Measurements from ENCODE around the gene KRT23. TPM values are rescaled to one million over a fixed set of nuclear protein-coding genes. Genes with fewer than 3 reads are reported as not detected.

The KRT23 gene
- total RNA-seq, 1 experiment from 2014 or later: not detected

- Histone ChIP-seq H3K27ac (ENCODE audit: low read length) (no peak overlapping the region), H3K27me3 (ENCODE audit: low read length) (no peaks in the 10 kb centered on the region), H3K9ac (ENCODE audit: low read length) (no peak overlapping the region), H2AFZ (ENCODE audit: low read length) (no peak overlapping the region), H3K4me3 (ENCODE audit: low read length) (no peak overlapping the region), H3K79me2 (ENCODE audit: low read length) (no peaks in the 10 kb centered on the region), H3K36me3 (ENCODE audit: insufficient read depth, low read length) (no peaks in the 10 kb centered on the region), H3K4me1 (ENCODE audit: low read length) (no peaks in the 10 kb centered on the region), H3K9me3 (ENCODE audit: low read length) (no peaks in the 10 kb centered on the region), H4K20me1 (ENCODE audit: insufficient read depth, low read depth, low read length) (no peaks in the 10 kb centered on the region), H3K9me2 (replicated peaks; ENCODE audit: insufficient read depth, low read length) (no peaks in the 10 kb centered on the region), H3K4me2 (ENCODE audit: low read depth, low read length, poor library complexity, severe bottlenecking) (no peak overlapping the region)
- DNase-seq: no peak
These were observed 53.7 kb downstream of the KRT23 start for GRCh38 chr17:40883626-40884334.

GRCh38 chr17:40883031-40883430 lies 54.4 kb downstream of the KRT23 start:
- Histone ChIP-seq H3K4me2 (ENCODE audit: low read depth, low read length, poor library complexity, severe bottlenecking) (no peak overlapping the region), H3K79me2 (ENCODE audit: low read length) (no peaks in the 10 kb centered on the region), H3K9ac (ENCODE audit: low read length) (no peak overlapping the region), H4K20me1 (ENCODE audit: insufficient read depth, low read depth, low read length) (no peaks in the 10 kb centered on the region), H3K27me3 (ENCODE audit: low read length) (no peaks in the 10 kb centered on the region), H3K9me2 (replicated peaks; ENCODE audit: insufficient read depth, low read length) (no peaks in the 10 kb centered on the region), H3K36me3 (ENCODE audit: insufficient read depth, low read length) (no peaks in the 10 kb centered on the region), H3K4me1 (ENCODE audit: low read length) (no peaks in the 10 kb centered on the region), H2AFZ (ENCODE audit: low read length) (no peak overlapping the region), H3K9me3 (ENCODE audit: low read length) (no peaks in the 10 kb centered on the region), H3K27ac (ENCODE audit: low read length) (no peak overlapping the region), H3K4me3 (ENCODE audit: low read length) (no peak overlapping the region)
- no peak for DNase-seq

- Histone ChIP-seq H3K4me2 (ENCODE audit: low read depth, low read length, poor library complexity, severe bottlenecking) (no peak overlapping the region), H3K9ac (ENCODE audit: low read length) (no peak overlapping the region), H3K79me2 (ENCODE audit: low read length) (no peaks in the 10 kb centered on the region), H3K4me1 (ENCODE audit: low read length) (no peaks in the 10 kb centered on the region), H2AFZ (ENCODE audit: low read length) (no peak overlapping the region), H4K20me1 (ENCODE audit: insufficient read depth, low read depth, low read length) (no peaks in the 10 kb centered on the region), H3K4me3 (ENCODE audit: low read length) (no peak overlapping the region), H3K9me3 (ENCODE audit: low read length) (no peaks in the 10 kb centered on the region), H3K36me3 (ENCODE audit: insufficient read depth, low read length) (no peaks in the 10 kb centered on the region), H3K27ac (ENCODE audit: low read length) (no peak overlapping the region), H3K9me2 (replicated peaks; ENCODE audit: insufficient read depth, low read length) (no peaks in the 10 kb centered on the region), H3K27me3 (ENCODE audit: low read length) (no peaks in the 10 kb centered on the region)
- no peak for DNase-seq
These were observed 58.4 kb downstream of the KRT23 start for GRCh38 chr17:40879026-40879425.

GRCh38 chr17:40878044-40878443 lies 59.4 kb downstream of the KRT23 start:
- H4K20me1 ChIP-seq (ENCODE audit: insufficient read depth, low read depth, low read length): no peaks in the 10 kb centered on the region
- no peaks in the 10 kb centered on the region for H3K4me1 ChIP-seq (ENCODE audit: low read length)
- no peaks in the 10 kb centered on the region for H3K27me3 ChIP-seq (ENCODE audit: low read length)
- H3K4me3 ChIP-seq (ENCODE audit: low read length): no peak overlapping the region
- no peak overlapping the region for H3K4me2 ChIP-seq (ENCODE audit: low read depth, low read length, poor library complexity, severe bottlenecking)
- no peak overlapping the region for H3K27ac ChIP-seq (ENCODE audit: low read length)
- no peak overlapping the region for H2AFZ ChIP-seq (ENCODE audit: low read length)
- H3K9ac ChIP-seq (ENCODE audit: low read length): no peak overlapping the region
- H3K9me2 ChIP-seq (replicated peaks; ENCODE audit: insufficient read depth, low read length): no peaks in the 10 kb centered on the region
- no peaks in the 10 kb centered on the region for H3K9me3 ChIP-seq (ENCODE audit: low read length)
- no peaks in the 10 kb centered on the region for H3K79me2 ChIP-seq (ENCODE audit: low read length)
- DNase-seq: no peak
- no peaks in the 10 kb centered on the region for H3K36me3 ChIP-seq (ENCODE audit: insufficient read depth, low read length)

GRCh38 chr17:40873801-40874200 lies 63.6 kb downstream of the KRT23 start:
- Histone ChIP-seq H3K9me2 (replicated peaks; ENCODE audit: insufficient read depth, low read length) (no peaks in the 10 kb centered on the region), H4K20me1 (ENCODE audit: insufficient read depth, low read depth, low read length) (no peaks in the 10 kb centered on the region), H3K4me1 (ENCODE audit: low read length) (no peaks in the 10 kb centered on the region), H3K36me3 (ENCODE audit: insufficient read depth, low read length) (no peaks in the 10 kb centered on the region), H3K9me3 (ENCODE audit: low read length) (no peaks in the 10 kb centered on the region), H3K27ac (ENCODE audit: low read length) (no peak overlapping the region), H3K79me2 (ENCODE audit: low read length) (no peaks in the 10 kb centered on the region), H3K27me3 (ENCODE audit: low read length) (no peaks in the 10 kb centered on the region), H2AFZ (ENCODE audit: low read length) (no peak overlapping the region), H3K4me2 (ENCODE audit: low read depth, low read length, poor library complexity, severe bottlenecking) (no peak overlapping the region), H3K9ac (ENCODE audit: low read length) (no peak overlapping the region), H3K4me3 (ENCODE audit: low read length) (no peak overlapping the region)
- DNase-seq: no peak

DNA sequence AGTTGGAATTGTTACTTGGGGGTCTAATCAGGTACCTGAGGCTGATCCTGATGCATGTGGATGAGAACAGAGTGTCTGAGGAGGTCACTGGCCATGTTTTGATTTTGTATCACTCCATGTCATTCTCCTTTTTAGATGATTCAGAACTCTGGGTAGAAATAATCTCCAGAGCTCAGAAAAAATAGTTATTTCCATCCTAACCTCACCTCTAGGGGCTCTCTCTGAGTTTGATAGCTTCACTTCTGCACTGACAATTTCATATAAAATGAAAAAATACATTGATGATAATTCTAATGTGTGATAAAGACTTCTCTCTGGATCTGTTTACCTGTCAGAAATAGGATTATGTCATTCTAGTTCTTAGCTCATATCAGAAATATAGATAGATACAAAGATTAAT lies 64.2 kb downstream of the KRT23 start:
- Histone ChIP-seq H4K20me1 (ENCODE audit: insufficient read depth, low read depth, low read length) (no peaks in the 10 kb centered on the region), H3K36me3 (ENCODE audit: insufficient read depth, low read length) (no peaks in the 10 kb centered on the region), H3K4me2 (ENCODE audit: low read depth, low read length, poor library complexity, severe bottlenecking) (no peak overlapping the region), H3K27me3 (ENCODE audit: low read length) (no peaks in the 10 kb centered on the region), H3K4me1 (ENCODE audit: low read length) (no peaks in the 10 kb centered on the region), H3K9ac (ENCODE audit: low read length) (no peak overlapping the region), H2AFZ (ENCODE audit: low read length) (no peak overlapping the region), H3K27ac (ENCODE audit: low read length) (no peak overlapping the region), H3K79me2 (ENCODE audit: low read length) (no peaks in the 10 kb centered on the region), H3K4me3 (ENCODE audit: low read length) (no peak overlapping the region), H3K9me3 (ENCODE audit: low read length) (no peaks in the 10 kb centered on the region), H3K9me2 (replicated peaks; ENCODE audit: insufficient read depth, low read length) (no peaks in the 10 kb centered on the region)
- no peak for DNase-seq

Other genes with a start within 250 kb of the KRT23 start
- not detected in 2 replicates for gene KRT24, start 233.9 kb downstream of the KRT23 start, total RNA-seq (2014; rRNA removed; shearing (Covaris generic); ENCODE audit: low replicate concordance)
- gene KRT25, start 182.3 kb downstream of the KRT23 start, total RNA-seq (2014; rRNA removed; shearing (Covaris generic); ENCODE audit: low replicate concordance): not detected in 2 replicates
- gene KRT26, start 165.4 kb downstream of the KRT23 start, total RNA-seq (2014; rRNA removed; shearing (Covaris generic); ENCODE audit: low replicate concordance): not detected in 2 replicates
- not detected in 2 replicates for gene KRT27, start 155.1 kb downstream of the KRT23 start, total RNA-seq (2014; rRNA removed; shearing (Covaris generic); ENCODE audit: low replicate concordance)
- not detected in 2 replicates for gene KRT28, start 137.7 kb downstream of the KRT23 start, total RNA-seq (2014; rRNA removed; shearing (Covaris generic); ENCODE audit: low replicate concordance)
- 14.9 and 21.6 TPM in 2 replicates for gene KRT10, start 115.0 kb downstream of the KRT23 start, total RNA-seq (2014; rRNA removed; shearing (Covaris generic); ENCODE audit: low replicate concordance)
- not detected in 2 replicates for gene KRT12, start 70.4 kb downstream of the KRT23 start, total RNA-seq (2014; rRNA removed; shearing (Covaris generic); ENCODE audit: low replicate concordance)
- not detected in 2 replicates for gene KRT20, start 52.4 kb downstream of the KRT23 start, total RNA-seq (2014; rRNA removed; shearing (Covaris generic); ENCODE audit: low replicate concordance)
- gene KRT39, start 29.3 kb upstream of the KRT23 start, total RNA-seq (2014; rRNA removed; shearing (Covaris generic); ENCODE audit: low replicate concordance): not detected in 2 replicates
- not detected in 2 replicates for gene KRT40, start 46.7 kb upstream of the KRT23 start, total RNA-seq (2014; rRNA removed; shearing (Covaris generic); ENCODE audit: low replicate concordance)
- not detected in 2 replicates for gene KRTAP3-3, start 56.5 kb upstream of the KRT23 start, total RNA-seq (2014; rRNA removed; shearing (Covaris generic); ENCODE audit: low replicate concordance)
- not detected in 2 replicates for gene KRTAP3-2, start 62.3 kb upstream of the KRT23 start, total RNA-seq (2014; rRNA removed; shearing (Covaris generic); ENCODE audit: low replicate concordance)
- not detected in 2 replicates for gene KRTAP3-1, start 71.5 kb upstream of the KRT23 start, total RNA-seq (2014; rRNA removed; shearing (Covaris generic); ENCODE audit: low replicate concordance)
- not detected in 2 replicates for gene KRTAP1-5, start 89.6 kb upstream of the KRT23 start, total RNA-seq (2014; rRNA removed; shearing (Covaris generic); ENCODE audit: low replicate concordance)
- not detected in 2 replicates for gene KRTAP1-4, start 92.5 kb upstream of the KRT23 start, total RNA-seq (2014; rRNA removed; shearing (Covaris generic); ENCODE audit: low replicate concordance)
- not detected in 2 replicates for gene KRTAP1-3, start 97.2 kb upstream of the KRT23 start, total RNA-seq (2014; rRNA removed; shearing (Covaris generic); ENCODE audit: low replicate concordance)
- gene KRTAP1-1, start 103.8 kb upstream of the KRT23 start, total RNA-seq (2014; rRNA removed; shearing (Covaris generic); ENCODE audit: low replicate concordance): not detected in 2 replicates
- not detected in 2 replicates for gene KRTAP2-1, start 109.7 kb upstream of the KRT23 start, total RNA-seq (2014; rRNA removed; shearing (Covaris generic); ENCODE audit: low replicate concordance)
- not detected in 2 replicates for gene KRTAP2-2, start 117.6 kb upstream of the KRT23 start, total RNA-seq (2014; rRNA removed; shearing (Covaris generic); ENCODE audit: low replicate concordance)
- not detected in 2 replicates for gene KRTAP2-3, start 122.5 kb upstream of the KRT23 start, total RNA-seq (2014; rRNA removed; shearing (Covaris generic); ENCODE audit: low replicate concordance)
- not detected in 2 replicates for gene KRTAP2-4, start 128.2 kb upstream of the KRT23 start, total RNA-seq (2014; rRNA removed; shearing (Covaris generic); ENCODE audit: low replicate concordance)
- gene KRTAP4-7, start 146.5 kb upstream of the KRT23 start, total RNA-seq (2014; rRNA removed; shearing (Covaris generic); ENCODE audit: low replicate concordance): not detected in 2 replicates
- gene KRTAP4-8, start 160.5 kb upstream of the KRT23 start, total RNA-seq (2014; rRNA removed; shearing (Covaris generic); ENCODE audit: low replicate concordance): not detected in 2 replicates
- gene KRTAP4-16, start 164.6 kb upstream of the KRT23 start, total RNA-seq (2014; rRNA removed; shearing (Covaris generic); ENCODE audit: low replicate concordance): not detected in 2 replicates
- not detected in 2 replicates for gene KRTAP4-9, start 167.7 kb upstream of the KRT23 start, total RNA-seq (2014; rRNA removed; shearing (Covaris generic); ENCODE audit: low replicate concordance)
- gene KRTAP4-11, start 180.7 kb upstream of the KRT23 start, total RNA-seq (2014; rRNA removed; shearing (Covaris generic); ENCODE audit: low replicate concordance): not detected in 2 replicates
- gene KRTAP4-12, start 186.5 kb upstream of the KRT23 start, total RNA-seq (2014; rRNA removed; shearing (Covaris generic); ENCODE audit: low replicate concordance): not detected in 2 replicates
- gene KRTAP4-6, start 202.9 kb upstream of the KRT23 start, total RNA-seq (2014; rRNA removed; shearing (Covaris generic); ENCODE audit: low replicate concordance): not detected in 2 replicates
- gene KRTAP4-5, start 212.2 kb upstream of the KRT23 start, total RNA-seq (2014; rRNA removed; shearing (Covaris generic); ENCODE audit: low replicate concordance): not detected in 2 replicates
- not detected in 2 replicates for gene KRTAP4-4, start 223.1 kb upstream of the KRT23 start, total RNA-seq (2014; rRNA removed; shearing (Covaris generic); ENCODE audit: low replicate concordance)
- not detected in 2 replicates for gene KRTAP4-3, start 230.6 kb upstream of the KRT23 start, total RNA-seq (2014; rRNA removed; shearing (Covaris generic); ENCODE audit: low replicate concordance)
- gene KRTAP4-2, start 240.6 kb upstream of the KRT23 start, total RNA-seq (2014; rRNA removed; shearing (Covaris generic); ENCODE audit: low replicate concordance): not detected in 2 replicates
- gene KRTAP4-1, start 247.3 kb upstream of the KRT23 start, total RNA-seq (2014; rRNA removed; shearing (Covaris generic); ENCODE audit: low replicate concordance): not detected in 2 replicates

Data from Karpas-422 (cell line).